WTC11 (cell line): ENCODE data around the gene MAST4. TPM values are rescaled to one million over a fixed set of nuclear protein-coding genes. Genes with fewer than 3 reads are reported as not detected.
A peak's percentile ranks its signal among the peaks of the same experiment; 100 is the strongest.

Experiments used
- ATAC-seq: fragments of 200-7000 bp; cut with Tn5 transposase; 2 replicates; pipeline ENCODE4 v1.10.0; 2021; ENCODE audit warnings: mild to moderate bottlenecking, moderate library complexity
- CTCF ChIA-PET: fragments of 300-600 bp; sonication (Branson Sonifier 250); formaldehyde crosslinking; loops from one replicate; lab custom pipeline; 2021; ENCODE audit warnings: antibody characterized with exemption; lab: Charles Lee
- POLR2A ChIA-PET: fragments of 350-600 bp; sonication (Branson Sonifier 250); formaldehyde crosslinking; loops from one replicate; lab custom pipeline; 2021; ENCODE audit warnings: antibody characterized with exemption; lab: Charles Lee
- DNase-seq: peaks from one replicate; pipeline ENCODE4 v3.0.0; 2021; ENCODE audit warnings: low spot score
- H3K27ac Mint-ChIP-seq: 2 replicates; pipeline ENCODE4 v1.8.0; 2021; ENCODE audit warnings: mixed read lengths
- H3K27me3 Mint-ChIP-seq: 2 replicates; pipeline ENCODE4 v1.8.0; 2021; ENCODE audit warnings: low read depth, mild to moderate bottlenecking, moderate library complexity, mixed read lengths
- H3K36me3 Mint-ChIP-seq: 2 replicates; pipeline ENCODE4 v1.8.0; 2021; ENCODE audit warnings: mixed read lengths
- H3K4me1 Mint-ChIP-seq: 2 replicates; pipeline ENCODE4 v1.8.0; 2022; ENCODE audit warnings: mixed read lengths
- H3K4me3 Mint-ChIP-seq: 2 replicates; pipeline ENCODE4 v1.8.0; 2021; ENCODE audit warnings: mild to moderate bottlenecking, moderate library complexity, mixed read lengths
- H3K9me3 Mint-ChIP-seq: 2 replicates; pipeline ENCODE4 v1.8.0; 2021; ENCODE audit warnings: mixed read lengths
- AR ChIP-seq: fragments of 250-450 bp; sonication (Bioruptor Pico); IDR thresholded peaks from 2 replicates; pipeline ENCODE4 v1.9.0; 2021; ENCODE audit warnings: mild to moderate bottlenecking
- ARID4B ChIP-seq: sonication (generic); formaldehyde crosslinking; IDR thresholded peaks from 2 replicates; pipeline ENCODE4 v1.8.0; 2023; ENCODE audit warnings: missing genetic modification reagents, mild to moderate bottlenecking, borderline replicate concordance
- CDX4 ChIP-seq: fragments of 250-450 bp; sonication (Bioruptor Pico); IDR thresholded peaks from 2 replicates; pipeline ENCODE4 v1.9.0; 2021; ENCODE audit warnings: moderate library complexity, mild to moderate bottlenecking, inconsistent platforms, borderline replicate concordance
- CTCF ChIP-seq: fragments of 200-600 bp; IDR thresholded peaks from 2 replicates; pipeline ENCODE4 v1.8.0; 2022; ENCODE audit warnings: antibody characterized with exemption
- EMX1 ChIP-seq: fragments of 250-450 bp; sonication (Bioruptor Pico); IDR thresholded peaks from 2 replicates; pipeline ENCODE4 v1.8.0; 2021; ENCODE audit warnings: mild to moderate bottlenecking
- GRHL2 ChIP-seq: fragments of 250-450 bp; sonication (Bioruptor Pico); IDR thresholded peaks from 2 replicates; pipeline ENCODE4 v1.8.0; 2022; ENCODE audit warnings: mild to moderate bottlenecking, moderate library complexity; ENCODE audit not compliant: insufficient replicate concordance, severe bottlenecking
- GTF2I ChIP-seq: fragments of 250-450 bp; sonication (Bioruptor Pico); conservative IDR thresholded peaks from 2 replicates; pipeline ENCODE4 v1.4.0; 2021; ENCODE audit warnings: mild to moderate bottlenecking
- HMGA2 ChIP-seq: fragments of 250-450 bp; sonication (Bioruptor Pico); IDR thresholded peaks from 2 replicates; pipeline ENCODE4 v1.4.0; 2021; ENCODE audit warnings: mild to moderate bottlenecking, moderate library complexity
- IRF1 ChIP-seq: sonication (generic); formaldehyde crosslinking; IDR thresholded peaks from 2 replicates; pipeline ENCODE4 v1.8.0; 2023; ENCODE audit warnings: missing genetic modification reagents
- MXD4 ChIP-seq: fragments of 250-450 bp; sonication (Bioruptor Pico); IDR thresholded peaks from 2 replicates; pipeline ENCODE4 v1.8.0; 2021; ENCODE audit warnings: mild to moderate bottlenecking, moderate library complexity, borderline replicate concordance
- NR3C1 ChIP-seq: sonication (generic); formaldehyde crosslinking; conservative IDR thresholded peaks from 2 replicates; pipeline ENCODE4 v1.8.1; 2023; ENCODE audit warnings: low read depth, mild to moderate bottlenecking, missing genetic modification reagents
- PRRX2 ChIP-seq: fragments of 250-450 bp; sonication (Bioruptor Pico); IDR thresholded peaks from 2 replicates; pipeline ENCODE4 v1.8.0; 2021; ENCODE audit warnings: mild to moderate bottlenecking
- SMAD3 ChIP-seq: sonication (generic); formaldehyde crosslinking; IDR thresholded peaks from 2 replicates; pipeline ENCODE4 v1.8.0; 2022; ENCODE audit warnings: missing genetic modification reagents, mild to moderate bottlenecking, borderline replicate concordance
- SP1 ChIP-seq: sonication (generic); formaldehyde crosslinking; conservative IDR thresholded peaks from 2 replicates; pipeline ENCODE4 v1.8.1; 2022; ENCODE audit warnings: missing genetic modification reagents
- ZNF138 ChIP-seq: sonication (generic); formaldehyde crosslinking; conservative IDR thresholded peaks from 2 replicates; pipeline ENCODE4 v1.8.1; 2022; ENCODE audit warnings: mild to moderate bottlenecking, moderate library complexity, missing genetic modification reagents
- total RNA-seq: library from RNA; stranded (reverse); gene quantifications from 3 replicates; pipeline ENCODE4 v1.2.3, GENCODE V29; 2021
- TF ChIP-seq, protein P1 (sequence below): sonication (generic); formaldehyde crosslinking; IDR thresholded peaks from 2 replicates; pipeline ENCODE4 v1.8.1; 2023; ENCODE audit warnings: mild to moderate bottlenecking, missing genetic modification reagents
- TF ChIP-seq, protein P2 (sequence below): sonication (generic); formaldehyde crosslinking; IDR thresholded peaks from 2 replicates; pipeline ENCODE4 v1.8.0; 2022; ENCODE audit warnings: missing genetic modification reagents

The MAST4 gene
- total RNA-seq, 1 experiment from 2014 or later = 8.0 TPM

DNA sequence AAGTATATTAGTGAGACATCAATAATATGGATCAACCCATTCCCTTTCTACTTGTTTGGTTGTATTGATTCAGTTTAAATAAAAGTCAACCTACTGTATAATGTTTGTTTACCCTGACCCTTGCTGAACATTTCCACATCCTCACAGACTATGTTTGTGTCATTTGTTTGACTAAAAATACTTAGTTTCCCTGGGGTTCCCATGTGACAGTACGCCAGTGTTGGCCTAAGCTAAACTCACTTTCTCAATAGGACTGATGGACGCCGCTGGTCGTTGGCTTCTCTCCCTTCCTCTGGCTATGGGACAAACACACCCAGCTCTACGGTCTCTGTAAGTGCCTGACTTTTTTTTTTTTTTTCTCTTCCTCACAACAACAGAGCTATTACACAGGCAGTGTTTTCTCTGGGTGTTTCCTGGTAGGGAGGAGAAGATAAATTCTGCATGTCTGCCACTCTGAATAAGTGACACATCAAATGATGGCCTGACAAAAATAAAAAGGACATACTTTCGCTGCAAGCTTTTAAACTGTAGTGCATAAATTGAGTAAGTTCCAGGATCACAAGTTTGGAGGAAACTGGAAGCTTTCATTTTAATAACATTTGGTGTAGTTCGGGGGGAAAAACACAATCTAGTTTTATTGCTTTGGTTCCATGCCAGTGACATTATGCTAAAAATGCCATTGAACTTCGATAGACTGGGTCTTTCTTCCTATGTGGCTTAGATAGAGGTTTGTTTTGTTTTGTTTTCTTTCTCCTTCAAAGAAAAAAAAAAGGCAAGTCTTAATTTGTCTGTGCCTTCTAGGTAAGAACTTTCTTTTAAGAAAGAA, 499.4 kb downstream of the MAST4 start:
- peak; percentile 36; the same call in 1 of the 2 replicates for ATAC-seq
- Mint-ChIP-seq H3K9me3 (no peaks in the 10 kb centered on the region), H3K4me1 (peaks cover 33% of the 10 kb centered on the region), H3K4me3 (no peak overlapping the region), H3K27me3 (no peaks in the 10 kb centered on the region), H3K27ac (peak overlapping the region; percentile 94), H3K36me3 (peaks cover under 1% of the 10 kb centered on the region; the same call in 1 of the 2 replicates)
- POLR2A ChIA-PET = interaction anchor here (0.6 kb wide), 1 partner anchor 37 kb away, joined by 3 read pairs; no protein-coding TSS in a partner anchor
- CTCF ChIA-PET = interaction anchor here (0.8 kb wide), 1 partner anchor 108 kb away, joined by 3 read pairs; no protein-coding TSS in a partner anchor
- no peak for DNase-seq
- no peak for TF ChIP-seq IRF1 (CRISPR knock-in tag)
- TF ChIP-seq MXD4 (CRISPR knock-in tag) = no peak
- no peak for TF ChIP-seq SMAD3 (CRISPR knock-in tag)
- TF ChIP-seq, protein P1, sequence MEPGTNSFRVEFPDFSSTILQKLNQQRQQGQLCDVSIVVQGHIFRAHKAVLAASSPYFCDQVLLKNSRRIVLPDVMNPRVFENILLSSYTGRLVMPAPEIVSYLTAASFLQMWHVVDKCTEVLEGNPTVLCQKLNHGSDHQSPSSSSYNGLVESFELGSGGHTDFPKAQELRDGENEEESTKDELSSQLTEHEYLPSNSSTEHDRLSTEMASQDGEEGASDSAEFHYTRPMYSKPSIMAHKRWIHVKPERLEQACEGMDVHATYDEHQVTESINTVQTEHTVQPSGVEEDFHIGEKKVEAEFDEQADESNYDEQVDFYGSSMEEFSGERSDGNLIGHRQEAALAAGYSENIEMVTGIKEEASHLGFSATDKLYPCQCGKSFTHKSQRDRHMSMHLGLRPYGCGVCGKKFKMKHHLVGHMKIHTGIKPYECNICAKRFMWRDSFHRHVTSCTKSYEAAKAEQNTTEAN (CRISPR knock-in tag) = no peak
- no peak for TF ChIP-seq CDX4
- no peak for TF ChIP-seq ARID4B (CRISPR knock-in tag)
- TF ChIP-seq, protein P2, sequence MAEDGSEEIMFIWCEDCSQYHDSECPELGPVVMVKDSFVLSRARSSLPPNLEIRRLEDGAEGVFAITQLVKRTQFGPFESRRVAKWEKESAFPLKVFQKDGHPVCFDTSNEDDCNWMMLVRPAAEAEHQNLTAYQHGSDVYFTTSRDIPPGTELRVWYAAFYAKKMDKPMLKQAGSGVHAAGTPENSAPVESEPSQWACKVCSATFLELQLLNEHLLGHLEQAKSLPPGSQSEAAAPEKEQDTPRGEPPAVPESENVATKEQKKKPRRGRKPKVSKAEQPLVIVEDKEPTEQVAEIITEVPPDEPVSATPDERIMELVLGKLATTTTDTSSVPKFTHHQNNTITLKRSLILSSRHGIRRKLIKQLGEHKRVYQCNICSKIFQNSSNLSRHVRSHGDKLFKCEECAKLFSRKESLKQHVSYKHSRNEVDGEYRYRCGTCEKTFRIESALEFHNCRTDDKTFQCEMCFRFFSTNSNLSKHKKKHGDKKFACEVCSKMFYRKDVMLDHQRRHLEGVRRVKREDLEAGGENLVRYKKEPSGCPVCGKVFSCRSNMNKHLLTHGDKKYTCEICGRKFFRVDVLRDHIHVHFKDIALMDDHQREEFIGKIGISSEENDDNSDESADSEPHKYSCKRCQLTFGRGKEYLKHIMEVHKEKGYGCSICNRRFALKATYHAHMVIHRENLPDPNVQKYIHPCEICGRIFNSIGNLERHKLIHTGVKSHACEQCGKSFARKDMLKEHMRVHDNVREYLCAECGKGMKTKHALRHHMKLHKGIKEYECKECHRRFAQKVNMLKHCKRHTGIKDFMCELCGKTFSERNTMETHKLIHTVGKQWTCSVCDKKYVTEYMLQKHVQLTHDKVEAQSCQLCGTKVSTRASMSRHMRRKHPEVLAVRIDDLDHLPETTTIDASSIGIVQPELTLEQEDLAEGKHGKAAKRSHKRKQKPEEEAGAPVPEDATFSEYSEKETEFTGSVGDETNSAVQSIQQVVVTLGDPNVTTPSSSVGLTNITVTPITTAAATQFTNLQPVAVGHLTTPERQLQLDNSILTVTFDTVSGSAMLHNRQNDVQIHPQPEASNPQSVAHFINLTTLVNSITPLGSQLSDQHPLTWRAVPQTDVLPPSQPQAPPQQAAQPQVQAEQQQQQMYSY (CRISPR knock-in tag) = no peak
- no peak for TF ChIP-seq NR3C1 (CRISPR knock-in tag)
- no peak for TF ChIP-seq CTCF
- TF ChIP-seq SP1 (CRISPR knock-in tag) = no peak
- no peak for TF ChIP-seq EMX1 (CRISPR knock-in tag)
- no peak for TF ChIP-seq PRRX2 (CRISPR knock-in tag)
- TF ChIP-seq ZNF138 = no peak
- no peak for TF ChIP-seq GRHL2 (CRISPR knock-in tag)
- no peak for TF ChIP-seq AR (CRISPR knock-in tag)
- no peak for TF ChIP-seq GTF2I (CRISPR knock-in tag)
- TF ChIP-seq HMGA2 = no peak
